ENCODE results near the gene PRM1.

DNA sequence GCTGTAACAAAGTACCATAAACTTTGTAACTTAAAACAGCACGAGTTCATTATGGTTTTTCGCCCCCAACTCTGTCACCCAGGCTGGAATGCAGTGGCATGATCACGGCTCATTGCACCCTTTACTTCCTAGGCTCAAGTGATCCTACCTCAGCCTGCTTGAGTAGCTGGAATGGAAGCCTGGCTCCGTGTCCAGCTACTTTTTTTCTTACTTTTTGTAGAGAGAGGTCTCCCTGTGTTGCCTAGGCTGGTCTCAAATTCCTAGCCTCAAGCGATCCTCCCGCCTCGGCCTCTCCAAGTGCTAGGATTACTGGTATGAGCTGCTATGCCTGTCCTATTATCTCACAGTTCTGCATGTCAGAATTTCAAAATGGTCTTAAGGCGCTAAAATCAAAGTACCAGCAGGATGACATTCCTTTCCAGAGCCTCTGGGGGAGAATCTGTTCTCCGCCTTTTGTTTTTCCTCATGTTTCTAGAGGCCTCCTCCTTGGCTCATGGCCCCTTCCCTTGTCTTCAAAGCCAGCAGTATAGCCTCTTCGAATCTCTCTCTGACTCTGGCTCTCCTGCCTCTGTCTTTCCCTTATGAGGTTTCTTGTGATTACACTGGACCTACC, 10.1 kb upstream of the PRM1 start:
- TF ChIP-seq CTCF (IDR thresholded peaks at IDR 0.05; ENCODE audit: insufficient read depth, low read depth, low read length) (no peak), EZH2 (IDR thresholded peaks at IDR 0.05; ENCODE audit: insufficient read depth, low read length) (no peak)

Measured in astrocyte (in vitro differentiated cells and primary cell).